ENCODE results near the gene VAC14.

The VAC14 gene

DNA sequence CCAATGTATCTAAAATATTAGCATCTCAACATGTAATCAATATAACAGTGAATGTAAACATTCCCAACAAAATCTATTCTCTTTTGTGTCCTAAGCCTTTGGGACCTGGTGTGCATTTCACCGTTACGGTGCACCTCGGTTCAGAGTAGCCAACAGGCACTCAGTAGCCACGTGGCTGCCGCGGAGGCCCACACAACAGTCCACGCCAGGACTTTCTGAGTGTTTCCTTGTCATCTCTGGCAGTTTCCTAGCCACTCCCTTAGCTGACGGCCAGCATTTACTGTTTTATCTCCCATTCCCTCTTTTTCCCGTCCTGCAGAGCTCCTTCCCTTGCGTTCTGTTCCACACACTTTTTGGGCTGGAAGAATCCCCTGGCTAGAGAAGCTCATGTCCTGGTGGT, 36.3 kb downstream of the VAC14 start:
- TF ChIP-seq HDGF (IDR thresholded peaks at IDR 0.05; ENCODE audit: borderline replicate concordance) (no peak), L3MBTL2 (conservative IDR thresholded peaks at IDR 0.05) (no peak), NFRKB (IDR thresholded peaks at IDR 0.05) (no peak), SUZ12 (IDR thresholded peaks at IDR 0.05) (no peak), FOXK2 (IDR thresholded peaks at IDR 0.05) (no peak), ZNF384 (IDR thresholded peaks at IDR 0.05) (no peak), ELF4 (IDR thresholded peaks at IDR 0.05) (no peak), ARNT (IDR thresholded peaks at IDR 0.05) (no peak), SP1 (IDR thresholded peaks at IDR 0.05) (no peak), TARDBP (IDR thresholded peaks at IDR 0.05) (no peak), FOXA1 (IDR thresholded peaks at IDR 0.05) (no peak)
- TF ChIP-seq, protein P1, sequence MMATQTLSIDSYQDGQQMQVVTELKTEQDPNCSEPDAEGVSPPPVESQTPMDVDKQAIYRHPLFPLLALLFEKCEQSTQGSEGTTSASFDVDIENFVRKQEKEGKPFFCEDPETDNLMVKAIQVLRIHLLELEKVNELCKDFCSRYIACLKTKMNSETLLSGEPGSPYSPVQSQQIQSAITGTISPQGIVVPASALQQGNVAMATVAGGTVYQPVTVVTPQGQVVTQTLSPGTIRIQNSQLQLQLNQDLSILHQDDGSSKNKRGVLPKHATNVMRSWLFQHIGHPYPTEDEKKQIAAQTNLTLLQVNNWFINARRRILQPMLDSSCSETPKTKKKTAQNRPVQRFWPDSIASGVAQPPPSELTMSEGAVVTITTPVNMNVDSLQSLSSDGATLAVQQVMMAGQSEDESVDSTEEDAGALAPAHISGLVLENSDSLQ (IDR thresholded peaks at IDR 0.05): no peak
- CTCF ChIA-PET: no interaction called here
- POLR2A ChIA-PET: no interaction called here

GRCh38 chr16:70760221-70760620, 40.7 kb downstream of the VAC14 start:
- DNase-seq (ENCODE audit: extremely low spot score): no peak
- ChIA-PET POLR2A (no interaction called here), CTCF (no interaction called here)
- TF ChIP-seq L3MBTL2 (conservative IDR thresholded peaks at IDR 0.05) (no peak), LEF1 (IDR thresholded peaks at IDR 0.05; ENCODE audit: borderline replicate concordance) (no peak), SUZ12 (IDR thresholded peaks at IDR 0.05) (no peak), FOXM1 (IDR thresholded peaks at IDR 0.05; ENCODE audit: borderline replicate concordance) (no peak)

More for the DNA sequence above, 36.3 kb downstream of the VAC14 start:
- DNase-seq (ENCODE audit: extremely low spot score): no peak

DNA sequence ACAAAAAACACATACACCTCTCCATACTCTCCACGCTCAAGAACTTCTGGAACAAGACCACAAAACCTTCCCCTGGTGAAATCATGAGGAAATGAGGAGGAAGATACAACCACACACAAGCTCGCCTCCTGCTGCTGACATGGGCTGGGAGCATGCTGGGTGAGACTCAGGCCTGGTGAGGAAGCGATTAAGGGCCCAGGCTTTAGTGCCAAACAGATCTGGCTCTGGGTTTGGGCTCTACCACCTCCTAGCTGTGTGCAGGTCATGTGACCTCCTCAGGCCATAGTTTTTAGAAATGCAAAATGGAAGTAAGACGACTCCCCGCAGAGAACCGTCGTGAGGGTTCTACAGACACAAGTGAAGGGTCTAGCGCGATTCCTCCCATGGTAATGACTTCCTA, 41.3 kb downstream of the VAC14 start:
- TF ChIP-seq ARNT (IDR thresholded peaks at IDR 0.05) (no peak), ELF4 (IDR thresholded peaks at IDR 0.05) (no peak), TARDBP (IDR thresholded peaks at IDR 0.05) (no peak), NFRKB (IDR thresholded peaks at IDR 0.05) (no peak), SP1 (IDR thresholded peaks at IDR 0.05) (no peak), CTBP1 (IDR thresholded peaks at IDR 0.05; ENCODE audit: borderline replicate concordance) (no peak), L3MBTL2 (conservative IDR thresholded peaks at IDR 0.05) (no peak), HDGF (IDR thresholded peaks at IDR 0.05; ENCODE audit: borderline replicate concordance) (no peak)
- DNase-seq (ENCODE audit: extremely low spot score): no peak
- POLR2A ChIA-PET: no interaction called here
- CTCF ChIA-PET: no interaction called here

DNA sequence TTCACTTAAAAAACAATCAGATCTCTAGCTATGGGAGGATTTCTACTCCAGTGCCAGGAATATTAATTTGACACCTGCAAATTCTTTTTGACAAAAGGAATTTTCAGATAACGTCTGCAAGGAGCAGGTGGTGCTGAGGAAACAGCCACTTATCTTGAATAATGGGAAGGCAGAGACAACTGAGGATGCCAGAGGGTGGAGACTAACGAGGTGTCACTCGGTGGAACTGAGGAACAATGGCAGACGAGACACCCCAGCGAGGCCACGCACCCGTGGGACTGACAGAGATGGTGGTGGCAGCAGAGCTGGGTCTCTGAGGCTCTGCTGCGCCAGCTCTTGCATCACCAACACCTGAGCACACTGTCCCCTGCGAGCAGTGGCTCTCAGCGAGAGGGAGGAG, 42.2 kb downstream of the VAC14 start:
- TF ChIP-seq ARNT (IDR thresholded peaks at IDR 0.05) (no peak), ZNF384 (IDR thresholded peaks at IDR 0.05) (no peak)
- POLR2A ChIA-PET: no interaction called here
- CTCF ChIA-PET: interaction anchor here (1.0 kb wide), 1 partner anchor 13 kb away, joined by 4 read pairs; no protein-coding TSS in a partner anchor
- DNase-seq (ENCODE audit: extremely low spot score): no peak

DNA sequence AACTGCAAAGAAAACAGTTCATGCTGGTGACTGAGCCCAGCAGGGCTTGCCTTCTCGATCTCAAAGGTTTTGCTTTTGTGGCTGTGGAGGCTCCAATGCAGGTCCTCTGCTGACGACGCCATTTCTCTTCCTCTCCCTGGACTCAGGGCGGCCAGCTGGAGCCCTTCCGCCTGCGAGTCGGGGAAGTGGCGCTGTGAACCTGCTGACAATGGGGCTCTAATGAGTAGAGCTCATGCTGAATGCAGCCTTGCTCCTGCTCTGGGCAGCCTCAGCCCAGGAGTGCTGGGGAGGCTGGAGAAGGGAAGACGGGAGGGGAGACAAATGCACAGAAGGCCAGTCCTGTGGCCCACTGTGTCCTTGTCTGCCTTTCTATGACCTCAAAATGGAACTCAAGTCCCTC, 43.8 kb downstream of the VAC14 start:
- ChIA-PET POLR2A (no interaction called here), CTCF (no interaction called here)

GRCh38 chr16:70756071-70756470, 44.9 kb downstream of the VAC14 start:
- ChIA-PET CTCF (interaction anchor here (0.8 kb wide), 1 partner anchor 14 kb away, joined by 4 read pairs; no protein-coding TSS in a partner anchor), POLR2A (no interaction called here)
- no peak for DNase-seq (ENCODE audit: extremely low spot score)
- TF ChIP-seq FOXA1 (IDR thresholded peaks at IDR 0.05) (no peak), ELF4 (IDR thresholded peaks at IDR 0.05) (no peak), LEF1 (IDR thresholded peaks at IDR 0.05; ENCODE audit: borderline replicate concordance) (no peak), NFRKB (IDR thresholded peaks at IDR 0.05) (no peak), SP1 (IDR thresholded peaks at IDR 0.05) (no peak), BHLHE40 (IDR thresholded peaks at IDR 0.05; ENCODE audit: borderline replicate concordance) (no peak), FOXK2 (IDR thresholded peaks at IDR 0.05) (no peak), ARNT (IDR thresholded peaks at IDR 0.05) (no peak), ZNF384 (IDR thresholded peaks at IDR 0.05) (no peak), CTBP1 (IDR thresholded peaks at IDR 0.05; ENCODE audit: borderline replicate concordance) (no peak), L3MBTL2 (conservative IDR thresholded peaks at IDR 0.05) (no peak), FOXM1 (IDR thresholded peaks at IDR 0.05; ENCODE audit: borderline replicate concordance) (no peak), TARDBP (IDR thresholded peaks at IDR 0.05) (no peak), SUZ12 (IDR thresholded peaks at IDR 0.05) (no peak), HDGF (IDR thresholded peaks at IDR 0.05; ENCODE audit: borderline replicate concordance) (no peak)
- TF ChIP-seq, protein P1 (IDR thresholded peaks at IDR 0.05): no peak

More for the DNA sequence above, 43.8 kb downstream of the VAC14 start:
- TF ChIP-seq SUZ12 (IDR thresholded peaks at IDR 0.05): no peak
- TF ChIP-seq, protein P1 (IDR thresholded peaks at IDR 0.05): no peak
- no peak for TF ChIP-seq SP1 (IDR thresholded peaks at IDR 0.05)
- no peak for TF ChIP-seq BHLHE40 (IDR thresholded peaks at IDR 0.05; ENCODE audit: borderline replicate concordance)
- no peak for TF ChIP-seq L3MBTL2 (conservative IDR thresholded peaks at IDR 0.05)
- no peak for TF ChIP-seq ELF4 (IDR thresholded peaks at IDR 0.05)
- no peak for TF ChIP-seq ARNT (IDR thresholded peaks at IDR 0.05)
- TF ChIP-seq NFRKB (IDR thresholded peaks at IDR 0.05): no peak
- no peak for TF ChIP-seq CTBP1 (IDR thresholded peaks at IDR 0.05; ENCODE audit: borderline replicate concordance)
- no peak for TF ChIP-seq FOXK2 (IDR thresholded peaks at IDR 0.05)
- no peak for TF ChIP-seq LEF1 (IDR thresholded peaks at IDR 0.05; ENCODE audit: borderline replicate concordance)
- no peak for TF ChIP-seq ZNF384 (IDR thresholded peaks at IDR 0.05)
- TF ChIP-seq TARDBP (IDR thresholded peaks at IDR 0.05): no peak
- no peak for TF ChIP-seq FOXA1 (IDR thresholded peaks at IDR 0.05)
- no peak for DNase-seq (ENCODE audit: extremely low spot score)
